Karpas-422 (cell line): Measurements from ENCODE around the gene SCNM1. TPM values are rescaled to one million over a fixed set of nuclear protein-coding genes. Genes with fewer than 3 reads are reported as not detected.

Experiments
- DNase-seq: peaks from one replicate; pipeline ENCODE4 v3.0.0-alpha.2; 2015
- H2AFZ ChIP-seq: fragments of 200-600 bp; sonication (generic); 2 replicates; pipeline ENCODE4 v1.6.1; 2014; ENCODE audit warnings: antibody characterized with exemption, low read length, mixed read lengths
- H3K27ac ChIP-seq: fragments of 200-600 bp; sonication (generic); 2 replicates; pipeline ENCODE4 v1.5.1; 2014; ENCODE audit warnings: mild to moderate bottlenecking, low read length, moderate library complexity
- H3K27me3 ChIP-seq: fragments of 200-600 bp; sonication (generic); 2 replicates; pipeline ENCODE4 v1.6.1; 2014; ENCODE audit warnings: low read length, mixed read lengths
- H3K36me3 ChIP-seq: fragments of 200-600 bp; sonication (generic); 2 replicates; pipeline ENCODE4 v1.6.1; 2014; ENCODE audit warnings: low read length, mixed read lengths; ENCODE audit not compliant: insufficient read depth
- H3K4me1 ChIP-seq: fragments of 200-600 bp; sonication (generic); 2 replicates; pipeline ENCODE4 v1.6.1; 2014; ENCODE audit warnings: mild to moderate bottlenecking, low read length, mixed read lengths
- H3K4me2 ChIP-seq: fragments of 200-600 bp; sonication (generic); 2 replicates; pipeline ENCODE4 v1.6.1; 2014; ENCODE audit warnings: low read length, low read depth, mild to moderate bottlenecking; ENCODE audit not compliant: poor library complexity, severe bottlenecking
- H3K4me3 ChIP-seq: fragments of 200-600 bp; sonication (generic); 2 replicates; pipeline ENCODE4 v1.5.1; 2014; ENCODE audit warnings: mild to moderate bottlenecking, antibody characterized with exemption, low read length, mixed read lengths
- H3K79me2 ChIP-seq: fragments of 200-600 bp; sonication (generic); 2 replicates; pipeline ENCODE4 v1.6.1; 2014; ENCODE audit warnings: mild to moderate bottlenecking, low read length, mixed read lengths
- H3K9ac ChIP-seq: fragments of 200-600 bp; sonication (generic); 2 replicates; pipeline ENCODE4 v1.6.0; 2014; ENCODE audit warnings: low read length
- H3K9me2 ChIP-seq: fragments of 200-600 bp; sonication (generic), shearing (Covaris generic); replicated peaks from 2 replicates; pipeline ENCODE4 v1.6.0; 2014; ENCODE audit warnings: mild to moderate bottlenecking, low read length, moderate library complexity; ENCODE audit not compliant: insufficient read depth
- H3K9me3 ChIP-seq: fragments of 300-700, 200-600 bp; sonication (generic); 2 replicates; pipeline ENCODE4 v1.6.1; 2014; ENCODE audit warnings: low read length, mixed read lengths
- H4K20me1 ChIP-seq: fragments of 200-600 bp; sonication (generic); 2 replicates; pipeline ENCODE4 v1.6.1; 2014; ENCODE audit warnings: mild to moderate bottlenecking, antibody characterized with exemption, low read length, low read depth; ENCODE audit not compliant: insufficient read depth
- total RNA-seq: library from RNA; depleted of rRNA; stranded (reverse); fragments of >200 nt; shearing (Covaris generic); gene quantifications from 2 replicates; pipeline ENCODE4 v1.2.3, GENCODE V29; 2014; ENCODE audit warnings: low replicate concordance

The SCNM1 gene
- total RNA-seq, 1 experiment from 2014 or later: 78.9 TPM

DNA sequence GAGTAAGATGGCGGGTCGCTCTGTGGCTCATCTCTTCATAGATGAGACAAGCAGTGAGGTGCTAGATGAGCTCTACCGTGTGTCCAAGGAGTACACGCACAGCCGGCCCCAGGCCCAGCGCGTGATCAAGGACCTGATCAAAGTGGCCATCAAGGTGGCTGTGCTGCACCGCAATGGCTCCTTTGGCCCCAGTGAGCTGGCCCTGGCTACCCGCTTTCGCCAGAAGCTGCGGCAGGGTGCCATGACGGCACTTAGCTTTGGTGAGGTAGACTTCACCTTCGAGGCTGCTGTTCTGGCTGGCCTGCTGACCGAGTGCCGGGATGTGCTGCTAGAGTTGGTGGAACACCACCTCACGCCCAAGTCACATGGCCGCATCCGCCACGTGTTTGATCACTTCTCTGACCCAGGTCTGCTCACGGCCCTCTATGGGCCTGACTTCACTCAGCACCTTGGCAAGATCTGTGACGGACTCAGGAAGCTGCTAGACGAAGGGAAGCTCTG, 7.1 kb upstream of the SCNM1 start:
- Histone ChIP-seq H3K4me3 (no peak overlapping the region), H3K27me3 (no peaks in the 10 kb centered on the region), H3K36me3 (peaks cover 13% of the 10 kb centered on the region; the same call in 1 of the 2 replicates), H3K79me2 (peaks cover 26% of the 10 kb centered on the region), H3K4me2 (no peak overlapping the region), H3K9ac (no peak overlapping the region), H3K4me1 (peaks cover 30% of the 10 kb centered on the region), H2AFZ (no peak overlapping the region), H3K9me2 (no peaks in the 10 kb centered on the region), H3K27ac (no peak overlapping the region), H4K20me1 (no peaks in the 10 kb centered on the region), H3K9me3 (no peaks in the 10 kb centered on the region)
- DNase-seq: no peak

DNA sequence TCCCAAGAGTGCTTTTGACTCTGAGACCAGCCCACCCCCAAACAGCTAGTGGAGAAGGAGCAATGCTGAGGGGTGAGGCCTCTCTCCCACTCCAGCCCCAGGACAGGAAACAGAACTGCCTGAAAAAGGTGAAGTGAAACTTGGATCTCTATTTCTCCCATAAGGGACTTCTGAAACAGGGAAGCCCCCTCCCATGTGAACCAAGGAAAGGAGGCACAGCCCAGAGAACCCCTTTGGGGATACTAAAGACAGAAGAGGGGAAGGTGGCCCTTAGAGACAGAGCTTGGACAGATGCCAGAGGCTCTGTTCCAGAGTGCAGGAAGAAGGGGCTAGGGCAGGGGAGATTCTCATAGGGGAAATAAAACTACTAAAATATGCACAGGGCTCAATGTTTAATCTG, 6.6 kb upstream of the SCNM1 start:
- Histone ChIP-seq H2AFZ (no peak overlapping the region), H3K9ac (no peak overlapping the region), H3K4me3 (no peak overlapping the region), H3K79me2 (peaks cover 26% of the 10 kb centered on the region), H3K27ac (peak overlapping the region; percentile 27; the same call in 1 of the 2 replicates), H3K27me3 (no peaks in the 10 kb centered on the region), H3K9me3 (no peaks in the 10 kb centered on the region), H3K4me2 (no peak overlapping the region), H4K20me1 (no peaks in the 10 kb centered on the region), H3K36me3 (peaks cover 13% of the 10 kb centered on the region; the same call in 1 of the 2 replicates), H3K4me1 (peaks cover 34% of the 10 kb centered on the region), H3K9me2 (no peaks in the 10 kb centered on the region)
- DNase-seq: no peak

DNA sequence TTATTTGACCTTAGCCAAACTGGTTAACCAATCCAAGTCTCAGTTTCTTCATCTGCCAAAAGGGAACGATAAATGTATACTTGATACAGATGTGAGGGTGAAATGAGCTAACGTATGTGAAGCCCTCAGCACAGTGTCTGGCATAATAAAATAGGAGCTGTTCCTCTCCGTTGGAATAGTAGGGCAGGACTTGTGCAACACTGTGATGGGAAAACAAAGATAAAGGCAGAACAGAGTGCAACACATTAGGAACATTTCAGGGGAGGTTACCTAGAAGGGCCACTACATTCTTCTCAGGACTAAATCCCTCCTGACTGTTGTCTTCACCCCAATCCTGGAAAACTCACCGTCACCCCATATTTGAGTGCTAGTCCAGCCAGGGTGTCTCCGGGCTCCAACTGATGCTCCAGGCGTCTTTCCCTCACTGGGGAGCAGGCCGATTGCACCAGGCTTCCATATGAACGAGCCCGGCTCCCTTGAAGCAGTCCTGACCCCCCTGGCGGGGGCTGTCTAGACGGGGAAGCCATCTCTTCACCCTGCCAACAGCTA, 1.1 kb upstream of the SCNM1 start:
- H2AFZ ChIP-seq: no peak overlapping the region
- no peaks in the 10 kb centered on the region for H3K9me2 ChIP-seq
- peaks cover 34% of the 10 kb centered on the region for H3K4me1 ChIP-seq
- H3K27ac ChIP-seq: no peak overlapping the region
- no peaks in the 10 kb centered on the region for H4K20me1 ChIP-seq
- DNase-seq: no peak
- H3K36me3 ChIP-seq: peaks cover 9% of the 10 kb centered on the region; the same call in 1 of the 2 replicates
- H3K9ac ChIP-seq: peak overlapping the region; percentile 69
- peak overlapping the region; percentile 96 for H3K4me3 ChIP-seq
- peaks cover 22% of the 10 kb centered on the region for H3K79me2 ChIP-seq
- no peaks in the 10 kb centered on the region for H3K27me3 ChIP-seq
- H3K4me2 ChIP-seq: peak overlapping the region; percentile 67
- no peaks in the 10 kb centered on the region for H3K9me3 ChIP-seq

DNA sequence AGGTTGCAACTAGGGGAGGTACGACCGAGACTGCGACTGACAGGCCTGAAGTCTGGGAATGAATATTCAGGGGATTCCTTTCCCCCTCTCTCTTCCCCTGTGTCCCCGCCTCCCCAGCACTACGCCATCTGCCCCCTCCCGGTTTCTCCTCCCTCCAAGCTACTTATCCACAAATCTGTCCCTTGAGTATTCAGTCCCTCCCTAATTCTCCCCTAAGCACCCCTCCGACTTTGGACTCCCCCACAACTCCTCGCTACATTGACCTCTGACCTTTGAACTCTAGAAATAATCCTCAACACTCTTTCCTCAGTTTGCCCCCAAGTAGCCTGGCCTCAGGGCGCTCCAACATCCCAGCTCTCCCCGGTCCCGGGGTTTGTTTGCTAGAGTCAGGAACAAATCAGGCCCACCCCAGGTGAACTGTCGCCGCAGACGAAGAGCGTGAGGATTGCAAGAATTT, 635 bp upstream of the SCNM1 start:
- H3K27ac ChIP-seq: no peak overlapping the region
- H3K4me3 ChIP-seq: peak overlapping the region; percentile 96
- no peaks in the 10 kb centered on the region for H3K27me3 ChIP-seq
- no peaks in the 10 kb centered on the region for H4K20me1 ChIP-seq
- H3K79me2 ChIP-seq: peaks cover 22% of the 10 kb centered on the region
- peaks cover 34% of the 10 kb centered on the region for H3K4me1 ChIP-seq
- peaks cover 9% of the 10 kb centered on the region; the same call in 1 of the 2 replicates for H3K36me3 ChIP-seq
- H3K4me2 ChIP-seq: peak overlapping the region; percentile 67
- no peaks in the 10 kb centered on the region for H3K9me2 ChIP-seq
- no peaks in the 10 kb centered on the region for H3K9me3 ChIP-seq
- peak overlapping the region; percentile 65; the same call in 1 of the 2 replicates for H2AFZ ChIP-seq
- no peak for DNase-seq
- peak overlapping the region; percentile 69 for H3K9ac ChIP-seq

GRCh38 chr1:151166505-151166956, 587 bp downstream of the SCNM1 start:
- Histone ChIP-seq H3K4me3 (peak overlapping the region; percentile 96), H3K27me3 (no peaks in the 10 kb centered on the region), H4K20me1 (no peaks in the 10 kb centered on the region), H3K9ac (peak overlapping the region; percentile 96), H3K27ac (peak overlapping the region; percentile 69), H3K4me2 (peak overlapping the region; percentile 91), H3K36me3 (peaks cover 9% of the 10 kb centered on the region; the same call in 1 of the 2 replicates), H2AFZ (peak overlapping the region; percentile 9; the same call in 1 of the 2 replicates), H3K9me3 (no peaks in the 10 kb centered on the region), H3K4me1 (peaks cover 34% of the 10 kb centered on the region), H3K79me2 (peaks cover 22% of the 10 kb centered on the region), H3K9me2 (no peaks in the 10 kb centered on the region)
- DNase-seq: peak; percentile 80

DNA sequence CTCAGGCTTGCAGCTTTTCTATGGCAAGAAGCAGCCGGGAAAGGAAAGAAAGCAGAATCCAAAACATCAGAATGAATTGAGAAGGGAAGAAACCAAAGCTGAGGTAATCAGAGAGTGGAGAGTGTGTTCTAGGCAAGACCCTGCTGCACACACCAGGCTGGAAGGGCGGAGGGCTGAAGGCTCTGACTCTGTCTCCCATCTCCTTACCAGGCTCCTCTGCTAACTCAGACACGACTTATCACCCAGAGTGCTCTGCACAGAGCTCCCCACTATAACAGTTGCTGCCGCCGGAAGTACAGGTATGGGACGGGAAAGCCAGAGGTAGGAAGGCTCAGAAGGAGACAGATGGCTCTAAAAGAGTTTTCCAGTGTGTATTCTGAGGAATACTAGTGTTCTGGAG, 1.2 kb downstream of the SCNM1 start:
- Histone ChIP-seq H2AFZ (no peak overlapping the region), H4K20me1 (no peaks in the 10 kb centered on the region), H3K4me2 (peak overlapping the region; percentile 91), H3K27ac (peak overlapping the region; percentile 69; the same call in 1 of the 2 replicates), H3K9ac (peak overlapping the region; percentile 96), H3K4me3 (peak overlapping the region; percentile 96), H3K36me3 (peaks cover 9% of the 10 kb centered on the region; the same call in 1 of the 2 replicates), H3K79me2 (peaks cover 22% of the 10 kb centered on the region), H3K9me2 (no peaks in the 10 kb centered on the region), H3K9me3 (no peaks in the 10 kb centered on the region), H3K4me1 (peaks cover 34% of the 10 kb centered on the region), H3K27me3 (no peaks in the 10 kb centered on the region)
- DNase-seq: no peak

GRCh38 chr1:151171190-151171589, 5.2 kb downstream of the SCNM1 start:
- H3K4me3 ChIP-seq: no peak overlapping the region
- H4K20me1 ChIP-seq: no peaks in the 10 kb centered on the region
- peaks cover 15% of the 10 kb centered on the region for H3K4me1 ChIP-seq
- no peak overlapping the region for H2AFZ ChIP-seq
- peaks cover 17% of the 10 kb centered on the region; the same call in 1 of the 2 replicates for H3K36me3 ChIP-seq
- no peaks in the 10 kb centered on the region for H3K9me2 ChIP-seq
- H3K27me3 ChIP-seq: no peaks in the 10 kb centered on the region
- no peak overlapping the region for H3K4me2 ChIP-seq
- H3K27ac ChIP-seq: no peak overlapping the region
- no peak overlapping the region for H3K9ac ChIP-seq
- peaks cover 20% of the 10 kb centered on the region for H3K79me2 ChIP-seq
- no peaks in the 10 kb centered on the region for H3K9me3 ChIP-seq
- no peak for DNase-seq

- Histone ChIP-seq H4K20me1 (no peaks in the 10 kb centered on the region), H3K79me2 (no peaks in the 10 kb centered on the region), H3K27ac (no peak overlapping the region), H3K36me3 (peaks cover 14% of the 10 kb centered on the region; the same call in 1 of the 2 replicates), H3K9ac (no peak overlapping the region), H3K9me3 (no peaks in the 10 kb centered on the region), H3K4me3 (no peak overlapping the region), H3K9me2 (no peaks in the 10 kb centered on the region), H2AFZ (no peak overlapping the region), H3K27me3 (no peaks in the 10 kb centered on the region), H3K4me2 (no peak overlapping the region), H3K4me1 (no peaks in the 10 kb centered on the region)
- DNase-seq: no peak
Measured at GRCh38 chr1:151175041-151175741, 9.2 kb downstream of the SCNM1 start.
